GM21786 (cell line): ENCODE results near the gene PLCG1.

ENCODE experiments used
- ATAC-seq: cut with Tn5 transposase; IDR thresholded peaks from one replicate; pipeline ENCODE4 v1.9.1; 2021; ENCODE audit not compliant: unreplicated experiment

Gene PLCG1

GRCh38 chr20:41165001-41165882, 27.9 kb downstream of the PLCG1 start:
- ATAC-seq: no peak

GRCh38 chr20:41166201-41167117, 29.1 kb downstream of the PLCG1 start:
- ATAC-seq: no peak

DNA sequence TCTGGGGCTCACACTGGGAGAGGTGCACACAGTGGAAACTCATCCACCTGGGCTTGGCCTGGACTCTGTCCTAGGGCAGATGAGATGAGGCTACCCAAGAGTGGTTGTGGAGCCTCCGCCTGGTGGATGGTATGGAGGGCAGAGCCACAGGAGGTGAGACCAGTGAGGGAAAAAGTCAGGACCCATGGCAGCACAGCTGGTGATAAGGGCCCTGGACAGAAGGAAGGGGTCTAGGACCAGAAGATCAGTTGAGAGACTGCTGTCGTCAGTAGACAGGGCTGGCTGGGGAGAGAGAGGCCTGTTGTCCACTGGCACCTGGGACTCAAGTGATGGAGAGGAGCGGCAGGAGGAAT, 29.8 kb downstream of the PLCG1 start:
- no peak for ATAC-seq

DNA sequence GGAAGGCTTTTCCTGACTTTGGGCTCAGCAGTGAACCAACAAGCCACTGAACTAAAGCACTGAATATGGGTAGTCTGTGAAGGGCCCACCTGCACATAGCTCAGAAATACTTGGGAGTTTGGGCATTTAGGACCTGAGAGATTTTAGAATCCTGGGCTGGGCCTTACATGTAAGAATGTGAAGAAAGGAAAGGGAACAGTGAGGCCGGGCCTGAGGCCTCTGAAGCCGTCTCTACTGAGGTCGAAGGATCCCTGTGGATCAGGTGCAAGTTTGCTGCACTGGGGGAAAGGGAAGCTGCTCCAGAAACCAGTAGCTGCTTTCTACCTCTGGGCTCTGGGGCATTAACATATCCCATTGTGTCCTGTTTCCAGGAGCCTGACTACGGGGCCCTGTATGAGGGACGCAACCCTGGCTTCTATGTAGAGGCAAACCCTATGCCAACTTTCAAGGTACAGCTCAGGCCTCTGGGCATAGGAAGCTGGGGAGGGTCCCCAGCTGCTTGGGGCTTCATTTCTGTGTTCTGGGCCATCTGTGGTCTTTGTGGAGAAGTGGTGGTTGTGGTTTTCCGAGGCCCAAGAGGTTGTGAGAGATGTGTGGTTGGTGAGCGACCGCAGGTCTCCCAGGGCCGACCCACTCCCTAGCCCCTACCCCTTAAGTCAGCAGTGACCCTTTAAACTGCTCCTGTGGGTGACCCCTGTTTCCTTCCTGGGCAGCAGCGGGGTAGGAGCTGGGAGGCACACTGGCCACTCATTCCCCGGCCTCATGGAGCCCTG, 30.3 kb downstream of the PLCG1 start:
- ATAC-seq: no peak

DNA sequence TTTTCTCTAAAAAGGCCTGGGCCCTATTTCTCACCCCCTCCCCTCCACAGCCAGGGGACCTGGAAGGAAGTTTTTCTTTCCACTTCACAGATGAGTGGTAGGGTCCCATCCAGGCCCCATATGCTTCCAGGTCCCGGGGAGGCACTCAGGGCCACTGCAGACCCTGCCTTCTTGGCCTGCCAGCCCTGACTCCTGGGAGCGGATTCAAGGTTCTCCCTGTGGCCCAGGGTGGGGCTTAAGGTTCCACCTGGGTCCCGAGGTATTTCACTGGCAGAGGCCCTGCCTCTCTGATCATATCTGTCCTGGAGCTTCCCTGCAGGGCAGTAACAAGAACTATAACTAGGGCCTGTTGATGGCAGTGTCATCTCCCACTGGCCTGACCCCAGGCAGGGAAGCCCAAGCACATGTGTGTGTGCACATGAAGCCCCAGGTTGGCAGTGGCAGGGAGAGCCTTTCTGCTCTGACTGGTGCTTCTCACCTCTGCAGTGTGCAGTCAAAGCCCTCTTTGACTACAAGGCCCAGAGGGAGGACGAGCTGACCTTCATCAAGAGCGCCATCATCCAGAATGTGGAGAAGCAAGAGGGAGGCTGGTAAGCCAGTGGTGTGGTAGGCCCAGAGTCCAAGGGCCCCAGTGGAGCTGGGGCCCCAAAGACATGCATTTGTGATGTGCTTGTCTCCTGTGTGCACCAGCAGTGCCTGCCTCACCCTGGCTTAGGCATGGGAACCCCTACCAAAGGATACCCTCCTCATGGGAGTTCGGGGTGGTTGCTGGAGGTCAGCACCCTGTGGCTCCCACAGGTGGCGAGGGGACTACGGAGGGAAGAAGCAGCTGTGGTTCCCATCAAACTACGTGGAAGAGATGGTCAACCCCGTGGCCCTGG, 31.2 kb downstream of the PLCG1 start:
- no peak for ATAC-seq

GRCh38 chr20:41169162-41169690, 31.9 kb downstream of the PLCG1 start:
- ATAC-seq: no peak

DNA sequence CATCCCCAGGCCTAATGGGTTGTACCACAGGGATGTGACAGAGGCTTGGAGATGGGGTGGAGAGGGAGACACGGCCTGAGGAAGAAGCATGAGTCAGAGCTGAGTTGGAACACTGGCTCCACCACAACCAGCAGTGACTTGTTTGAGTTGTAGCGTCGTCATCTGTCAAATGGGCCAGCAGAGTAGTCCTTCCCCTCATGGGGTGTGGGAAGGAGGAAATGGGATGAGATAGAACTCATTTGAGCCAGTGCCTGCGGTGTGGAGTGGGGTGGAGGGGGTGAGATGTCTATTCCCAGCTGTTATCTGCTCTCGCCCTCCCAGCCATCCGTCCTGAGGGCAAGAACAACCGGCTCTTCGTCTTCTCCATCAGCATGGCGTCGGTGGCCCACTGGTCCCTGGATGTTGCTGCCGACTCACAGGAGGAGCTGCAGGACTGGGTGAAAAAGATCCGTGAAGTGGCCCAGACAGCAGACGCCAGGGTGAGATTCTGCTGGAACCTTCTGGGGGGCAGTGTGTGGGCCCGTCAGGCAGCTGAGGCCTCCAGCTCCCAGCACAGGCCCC, 32.5 kb downstream of the PLCG1 start:
- no peak for ATAC-seq

DNA sequence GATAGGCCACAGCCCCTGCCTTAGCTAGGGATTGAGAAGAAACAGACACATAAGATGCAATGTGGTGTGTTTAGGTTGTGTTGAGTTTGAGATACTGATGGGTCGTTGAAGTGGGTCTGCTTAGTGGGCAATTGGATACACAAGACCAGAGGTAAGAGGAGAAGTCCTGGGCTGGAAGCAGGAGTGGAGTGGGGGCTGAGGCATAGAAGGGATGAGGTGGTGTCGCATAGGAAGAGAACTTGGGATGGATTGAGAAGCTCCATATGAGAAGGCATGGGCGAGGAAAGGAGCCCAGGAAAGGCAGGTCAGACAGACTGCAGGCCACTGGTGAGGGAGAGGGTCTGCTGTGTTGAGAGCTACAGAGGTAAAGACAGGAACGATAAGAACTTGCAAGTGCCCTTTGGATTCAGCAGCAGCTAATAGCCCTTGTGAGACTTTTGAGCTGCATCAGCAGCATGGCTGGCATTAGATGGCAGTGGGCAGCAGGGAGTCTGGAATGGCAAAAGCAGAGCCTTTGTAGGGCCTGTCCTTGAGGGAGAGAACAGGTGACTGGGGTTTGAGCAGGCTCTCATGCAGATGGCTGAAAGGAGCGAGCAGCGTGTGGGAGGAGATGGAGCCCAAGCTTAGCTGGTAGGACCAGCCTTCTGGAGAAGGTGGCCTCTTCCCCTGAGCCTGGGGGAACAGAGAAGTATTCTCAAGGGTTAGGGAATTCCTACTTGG, 33.2 kb downstream of the PLCG1 start:
- no peak for ATAC-seq

DNA sequence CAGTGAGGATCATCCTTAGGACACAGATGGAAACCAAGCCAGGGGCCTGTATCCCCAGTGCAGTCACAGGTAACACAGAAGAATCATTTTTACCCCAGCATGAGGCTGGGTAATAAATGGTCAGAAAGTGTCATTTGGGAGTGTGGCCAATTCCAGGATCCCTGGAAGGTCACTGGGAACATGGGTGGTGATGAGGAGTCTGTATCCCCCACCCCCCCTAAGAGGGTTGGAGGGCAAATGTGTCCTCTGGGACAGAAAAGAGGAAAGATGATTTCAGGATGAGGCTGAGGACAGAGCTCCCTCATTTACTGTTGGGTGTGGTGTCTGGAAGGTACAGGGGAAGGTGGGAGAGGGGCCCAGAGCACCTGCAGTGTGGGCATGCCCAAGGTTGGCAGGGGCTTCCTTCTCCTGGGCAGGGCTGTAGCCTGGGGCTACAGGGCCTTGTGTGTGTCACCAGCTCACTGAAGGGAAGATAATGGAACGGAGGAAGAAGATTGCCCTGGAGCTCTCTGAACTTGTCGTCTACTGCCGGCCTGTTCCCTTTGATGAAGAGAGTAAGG, 34.5 kb downstream of the PLCG1 start:
- no peak for ATAC-seq

- no peak for ATAC-seq
These were observed 35.2 kb downstream of the PLCG1 start for GRCh38 chr20:41172296-41173140.

- no peak for ATAC-seq
These were observed 35.9 kb downstream of the PLCG1 start for GRCh38 chr20:41173161-41173721.

GRCh38 chr20:41173791-41174341, 36.5 kb downstream of the PLCG1 start:
- no peak for ATAC-seq

DNA sequence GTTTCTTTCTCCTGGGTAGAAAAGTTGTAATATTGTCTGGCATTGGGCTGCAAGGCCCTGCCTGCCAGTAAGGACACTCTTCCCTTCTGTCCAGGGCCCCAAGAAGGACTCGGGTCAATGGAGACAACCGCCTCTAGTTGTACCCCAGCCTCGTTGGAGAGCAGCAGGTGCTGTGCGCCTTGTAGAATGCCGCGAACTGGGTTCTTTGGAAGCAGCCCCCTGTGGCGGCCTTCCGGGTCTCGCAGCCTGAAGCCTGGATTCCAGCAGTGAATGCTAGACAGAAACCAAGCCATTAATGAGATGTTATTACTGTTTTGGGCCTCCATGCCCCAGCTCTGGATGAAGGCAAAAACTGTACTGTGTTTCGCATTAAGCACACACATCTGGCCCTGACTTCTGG, 37.0 kb downstream of the PLCG1 start:
- no peak for ATAC-seq

- no peak for ATAC-seq
These were observed 37.4 kb downstream of the PLCG1 start for GRCh38 chr20:41174782-41175181.

DNA sequence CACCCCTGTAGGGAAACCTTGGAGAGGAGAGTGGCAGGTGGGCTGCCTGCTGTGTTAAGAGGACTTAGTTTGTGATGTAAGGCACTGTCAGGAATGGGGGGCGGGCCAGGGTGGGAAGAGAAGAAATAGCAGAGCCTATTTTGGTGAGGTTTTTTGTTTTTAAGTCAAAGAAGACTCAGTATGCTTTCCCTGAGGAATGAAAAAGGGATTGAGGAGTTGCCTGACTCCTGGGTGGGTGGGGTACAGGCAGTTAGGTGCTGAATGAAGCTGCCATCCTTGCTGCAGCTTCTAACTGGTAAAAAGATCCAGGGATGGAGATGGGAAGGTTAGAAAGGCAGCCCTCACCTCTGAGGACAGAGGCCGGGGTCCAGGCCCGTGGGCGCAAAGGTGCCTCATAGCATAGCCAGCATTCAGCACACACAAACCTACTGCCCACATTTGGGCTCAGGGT, 37.9 kb downstream of the PLCG1 start:
- ATAC-seq: no peak

- ATAC-seq: no peak
These were observed 38.5 kb downstream of the PLCG1 start for GRCh38 chr20:41175727-41176330.
